ACC112 (cell line): ENCODE results near the gene DYRK1B.
"Not testable (repeated sequence)": the region's sequence is repeated elsewhere in the genome, so short reads cannot be mapped to it uniquely, and the experiment has no call there.

ENCODE experiments used
- H2AFZ ChIP-seq: fragments of 200-600 bp; sonication (generic); one replicate; pipeline ENCODE4 v1.6.0; 2017; ENCODE audit warnings: antibody characterized with exemption, low read length; ENCODE audit not compliant: unreplicated experiment
- H3K27ac ChIP-seq: fragments of 200-600 bp; sonication (generic); 2 replicates; pipeline ENCODE4 v1.5.1; 2014; ENCODE audit warnings: low read depth, mild to moderate bottlenecking, antibody characterized with exemption, low read length, moderate library complexity
- H3K27me3 ChIP-seq: fragments of 200-600 bp; sonication (generic); 2 replicates; pipeline ENCODE4 v1.6.1; 2014; ENCODE audit warnings: mild to moderate bottlenecking, antibody characterized with exemption, low read length, moderate library complexity, mixed read lengths; ENCODE audit not compliant: insufficient read depth
- H3K36me3 ChIP-seq: fragments of 200-600 bp; sonication (generic); 2 replicates; pipeline ENCODE4 v1.6.1; 2016; ENCODE audit warnings: mild to moderate bottlenecking, antibody characterized with exemption, low read length, moderate library complexity, mixed read lengths; ENCODE audit not compliant: insufficient read depth
- H3K4me1 ChIP-seq: fragments of 200-600 bp; sonication (generic); one replicate; pipeline ENCODE4 v1.6.1; 2016; ENCODE audit warnings: low read length, mixed read lengths; ENCODE audit not compliant: insufficient read depth, unreplicated experiment, control insufficient read depth
- H3K4me3 ChIP-seq: fragments of 200-600 bp; sonication (generic); 2 replicates; pipeline ENCODE4 v1.5.1; 2014; ENCODE audit warnings: mild to moderate bottlenecking, low read depth, low read length
- H3K79me2 ChIP-seq: fragments of 200-600 bp; sonication (generic); one replicate; pipeline ENCODE4 v1.6.0; 2016; ENCODE audit warnings: low read length; ENCODE audit not compliant: control insufficient read depth, unreplicated experiment, insufficient read depth

DYRK1B gene

GRCh38 chr19:39833464-39834286 is at the start of gene DYRK1B:
DYRK1B (minus strand) TSS chr19:39834162; CDS start chr19:39831867, 2,295 bp downstream.
- Histone ChIP-seq H3K27me3 (no peaks in the 10 kb centered on the region), H3K4me1 (peaks cover 10% of the 10 kb centered on the region), H3K79me2 (peaks cover 1% of the 10 kb centered on the region), H2AFZ (peak within 1 kb of the TSS; percentile 50), H3K36me3 (peaks cover 4% of the 10 kb centered on the region; the same call in 1 of the 2 replicates), H3K27ac (peak within 1 kb of the TSS; percentile 91), H3K4me3 (peak within 1 kb of the TSS; percentile 86)

- H3K4me1 ChIP-seq, H3K4me3 ChIP-seq, H3K79me2 ChIP-seq, H3K27ac ChIP-seq, H3K27me3 ChIP-seq, H2AFZ ChIP-seq, H3K36me3 ChIP-seq: not testable (repeated sequence)
Measured at GRCh38 chr19:39882645-39883044, 48.7 kb upstream of the DYRK1B start.

DNA sequence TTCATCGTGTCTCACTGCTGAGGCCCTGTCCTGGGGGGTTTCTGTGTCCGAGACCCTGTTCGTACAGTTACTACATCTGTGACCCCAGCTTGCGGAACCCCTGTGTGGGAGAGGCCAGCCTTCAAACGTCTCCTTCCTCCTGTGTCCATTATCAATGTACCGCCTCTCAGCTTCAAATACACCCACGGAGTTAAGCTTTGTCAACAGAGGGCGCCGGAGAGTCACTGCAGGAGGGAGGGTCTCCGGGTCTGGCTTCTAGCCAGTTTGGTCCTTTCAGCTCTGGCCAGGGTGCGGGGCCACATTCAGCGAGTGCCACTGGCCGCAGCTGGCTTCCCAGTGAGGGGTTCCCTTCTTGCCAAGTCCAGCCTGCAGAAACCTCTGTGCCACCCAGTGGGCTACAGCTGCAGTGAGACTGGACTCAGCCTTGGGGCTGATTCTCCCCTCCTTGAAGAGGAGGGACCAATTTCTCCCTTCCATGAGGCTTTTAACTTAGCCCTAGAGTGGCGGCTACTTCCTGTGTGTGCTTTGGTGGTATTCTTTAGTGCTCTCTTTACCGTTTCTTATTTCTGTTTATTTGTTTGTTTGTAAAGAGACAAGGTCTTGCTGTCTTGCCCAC is 47.6 kb upstream of the DYRK1B start:
- H2AFZ ChIP-seq, H3K27ac ChIP-seq, H3K36me3 ChIP-seq, H3K4me1 ChIP-seq, H3K27me3 ChIP-seq, H3K79me2 ChIP-seq, H3K4me3 ChIP-seq: not testable (repeated sequence)

GRCh38 chr19:39880241-39880640 is 46.3 kb upstream of the DYRK1B start:
- H3K27ac ChIP-seq, H3K27me3 ChIP-seq, H3K36me3 ChIP-seq, H3K79me2 ChIP-seq, H3K4me3 ChIP-seq, H2AFZ ChIP-seq, H3K4me1 ChIP-seq: not testable (repeated sequence)

GRCh38 chr19:39879796-39880195 is 45.8 kb upstream of the DYRK1B start:
- H3K27me3 ChIP-seq, H3K36me3 ChIP-seq, H2AFZ ChIP-seq, H3K79me2 ChIP-seq, H3K4me3 ChIP-seq, H3K27ac ChIP-seq, H3K4me1 ChIP-seq: not testable (repeated sequence)

DNA sequence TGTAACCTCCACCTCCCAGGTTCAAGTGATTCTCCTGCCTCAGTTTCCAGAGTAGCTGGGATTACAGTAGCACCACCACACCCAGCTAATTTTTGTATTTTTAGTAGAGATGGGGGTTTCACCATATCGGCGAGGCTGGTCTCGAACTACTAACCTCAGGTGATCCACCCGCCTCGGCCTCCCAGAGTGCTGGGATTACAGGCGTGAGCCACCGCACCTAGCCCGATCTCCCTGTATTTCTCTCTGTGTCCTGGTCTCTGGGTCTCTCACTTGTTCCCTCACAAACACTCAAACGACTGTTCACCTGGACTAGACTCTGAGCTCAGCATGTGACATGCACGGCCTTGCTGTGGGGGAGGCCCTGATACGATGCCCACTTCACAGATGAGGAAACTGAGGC is 44.9 kb upstream of the DYRK1B start:
- H3K27ac ChIP-seq, H3K79me2 ChIP-seq, H3K36me3 ChIP-seq: not testable (repeated sequence)

GRCh38 chr19:39878398-39878797 is 44.4 kb upstream of the DYRK1B start:
- Histone ChIP-seq H3K27me3 (no peaks in the 10 kb centered on the region), H3K27ac (no peak overlapping the region), H3K79me2 (no peaks in the 10 kb centered on the region), H3K4me3 (no peak overlapping the region), H3K36me3 (no peaks in the 10 kb centered on the region), H2AFZ (no peak overlapping the region), H3K4me1 (no peaks in the 10 kb centered on the region)

More for the DNA sequence above, 44.9 kb upstream of the DYRK1B start:
- H3K4me3 ChIP-seq, H3K27me3 ChIP-seq, H2AFZ ChIP-seq, H3K4me1 ChIP-seq: not testable (repeated sequence)

GRCh38 chr19:39877982-39878381 is 44.0 kb upstream of the DYRK1B start:
- H3K79me2 ChIP-seq, H3K4me1 ChIP-seq, H2AFZ ChIP-seq, H3K27me3 ChIP-seq, H3K27ac ChIP-seq, H3K36me3 ChIP-seq, H3K4me3 ChIP-seq: not testable (repeated sequence)

- not testable (repeated sequence) for H3K27ac ChIP-seq, H3K79me2 ChIP-seq, H3K4me3 ChIP-seq, H3K4me1 ChIP-seq, H3K27me3 ChIP-seq, H3K36me3 ChIP-seq, H2AFZ ChIP-seq
Measured at GRCh38 chr19:39877488-39877887, 43.5 kb upstream of the DYRK1B start.

- not testable (repeated sequence) for H3K27me3 ChIP-seq, H3K4me3 ChIP-seq, H3K36me3 ChIP-seq, H3K4me1 ChIP-seq, H2AFZ ChIP-seq, H3K27ac ChIP-seq, H3K79me2 ChIP-seq
Measured at GRCh38 chr19:39876486-39876885, 42.5 kb upstream of the DYRK1B start.

DNA sequence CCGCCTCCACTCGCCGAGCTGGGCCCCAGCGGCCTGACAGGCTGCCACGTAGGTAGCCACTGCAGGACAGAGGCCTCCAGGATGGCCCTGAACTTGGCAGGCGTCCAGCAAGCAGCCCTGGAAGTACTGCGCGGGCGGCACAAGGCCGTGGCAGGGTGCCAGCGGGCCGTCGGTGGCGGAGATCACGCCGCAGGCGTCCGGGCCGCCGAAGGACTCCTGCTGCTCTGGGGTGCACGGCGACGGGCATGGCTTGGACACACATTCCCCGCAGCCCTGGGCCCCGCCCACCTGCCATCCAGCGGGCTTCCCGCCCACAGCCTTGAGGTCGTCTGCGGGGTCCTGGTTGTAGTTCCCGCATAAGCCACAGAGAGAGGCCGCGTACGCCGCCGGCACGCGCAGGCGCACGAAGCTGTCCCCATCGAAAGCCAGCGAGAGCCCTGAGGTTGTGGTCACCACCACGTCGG is 41.5 kb upstream of the DYRK1B start:
- not testable (repeated sequence) for H3K27me3 ChIP-seq, H3K36me3 ChIP-seq, H3K4me3 ChIP-seq, H3K4me1 ChIP-seq, H2AFZ ChIP-seq, H3K79me2 ChIP-seq, H3K27ac ChIP-seq
